HUES6 (cell line): ENCODE results near the gene LMNTD1.

Source experiments
- H3K27ac ChIP-seq: 2 replicates; pipeline ENCODE4 v1.7.0; 2013; ENCODE audit warnings: low read depth, mild to moderate bottlenecking, low read length, inconsistent platforms
- H3K27me3 ChIP-seq: 2 replicates; pipeline ENCODE4 v1.6.1; 2013; ENCODE audit warnings: low read length; ENCODE audit not compliant: control insufficient read depth, insufficient read depth
- H3K36me3 ChIP-seq: 2 replicates; pipeline ENCODE4 v1.6.1; 2013; ENCODE audit warnings: low read length; ENCODE audit not compliant: control insufficient read depth, insufficient read depth
- H3K4me1 ChIP-seq: 2 replicates; pipeline ENCODE4 v1.6.1; 2013; ENCODE audit warnings: low read length; ENCODE audit not compliant: control insufficient read depth, insufficient read depth
- H3K4me3 ChIP-seq: 2 replicates; pipeline ENCODE4 v1.5.1; 2013; ENCODE audit warnings: low read depth, low read length
- H3K9ac ChIP-seq: one replicate; pipeline ENCODE4 v1.6.1; 2013; ENCODE audit warnings: mild to moderate bottlenecking, low read length
- H3K9me3 ChIP-seq: 2 replicates; pipeline ENCODE4 v1.6.1; 2013; ENCODE audit warnings: low read depth, low read length; ENCODE audit not compliant: control insufficient read depth, insufficient read depth

LMNTD1 gene

DNA sequence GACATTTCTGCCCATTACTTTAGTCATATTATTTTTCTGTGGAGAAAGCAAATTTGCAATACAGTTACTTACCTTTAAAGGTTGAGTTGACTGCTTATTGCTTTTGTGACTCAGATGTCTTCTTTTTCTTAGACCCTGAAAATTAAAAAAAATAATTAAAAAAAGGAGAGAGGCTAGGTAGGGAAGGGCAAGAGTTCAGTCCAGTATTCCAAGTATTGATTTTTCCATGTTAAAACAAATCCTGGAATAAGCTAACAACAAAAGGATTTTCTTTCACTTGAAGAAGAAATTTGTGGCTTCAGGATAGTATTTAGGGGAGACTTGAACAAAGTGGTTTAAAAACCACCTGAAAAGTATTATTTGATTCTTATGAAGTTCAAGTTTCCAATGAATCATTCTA is 49.4 kb downstream of the LMNTD1 start:
- no peak overlapping the region for H3K9ac ChIP-seq
- H3K4me3 ChIP-seq = no peak overlapping the region
- no peak overlapping the region for H3K27ac ChIP-seq
- H3K27me3 ChIP-seq = no peaks in the 10 kb centered on the region
- H3K36me3 ChIP-seq = no peaks in the 10 kb centered on the region
- H3K9me3 ChIP-seq = no peaks in the 10 kb centered on the region; the same call in 1 of the 2 replicates
- no peaks in the 10 kb centered on the region for H3K4me1 ChIP-seq

GRCh38 chr12:25502596-25502995 is 50.5 kb downstream of the LMNTD1 start:
- no peak overlapping the region for H3K27ac ChIP-seq
- H3K9ac ChIP-seq = no peak overlapping the region
- peaks cover 3% of the 10 kb centered on the region; the same call in 1 of the 2 replicates for H3K9me3 ChIP-seq

DNA sequence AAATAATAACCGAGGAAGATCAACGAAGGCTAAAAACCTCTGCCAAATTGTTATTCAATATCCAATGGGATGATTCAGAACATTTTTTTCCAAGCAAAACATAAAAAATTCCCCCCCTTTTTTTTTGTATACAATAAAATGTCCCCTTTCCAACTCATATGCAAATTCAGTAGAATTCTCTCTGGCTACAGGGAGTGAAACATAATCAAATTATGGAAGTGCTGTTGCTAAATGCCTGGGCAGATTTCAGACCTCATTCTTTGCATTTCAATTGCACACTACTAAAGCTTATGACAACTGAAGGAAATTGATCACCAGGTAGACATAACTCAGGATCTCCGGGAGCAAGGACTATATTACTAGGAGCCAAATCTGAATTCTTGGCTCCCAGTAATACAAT is 51.0 kb downstream of the LMNTD1 start:
- H3K36me3 ChIP-seq = no peaks in the 10 kb centered on the region
- H3K4me1 ChIP-seq = no peaks in the 10 kb centered on the region
- H3K9ac ChIP-seq = no peak overlapping the region
- H3K4me3 ChIP-seq = no peak overlapping the region
- peaks cover 3% of the 10 kb centered on the region; the same call in 1 of the 2 replicates for H3K9me3 ChIP-seq
- no peak overlapping the region for H3K27ac ChIP-seq
- no peaks in the 10 kb centered on the region for H3K27me3 ChIP-seq

More at GRCh38 chr12:25502596-25502995, 50.5 kb downstream of the LMNTD1 start:
- H3K4me3 ChIP-seq = no peak overlapping the region
- no peaks in the 10 kb centered on the region for H3K27me3 ChIP-seq
- no peaks in the 10 kb centered on the region for H3K4me1 ChIP-seq
- no peaks in the 10 kb centered on the region for H3K36me3 ChIP-seq

- Histone ChIP-seq H3K4me1 (no peaks in the 10 kb centered on the region), H3K9ac (no peak overlapping the region), H3K27me3 (no peaks in the 10 kb centered on the region), H3K9me3 (peaks cover 3% of the 10 kb centered on the region; the same call in 1 of the 2 replicates), H3K36me3 (no peaks in the 10 kb centered on the region), H3K27ac (no peak overlapping the region), H3K4me3 (no peak overlapping the region)
Measured at GRCh38 chr12:25501549-25501948, 51.5 kb downstream of the LMNTD1 start.

DNA sequence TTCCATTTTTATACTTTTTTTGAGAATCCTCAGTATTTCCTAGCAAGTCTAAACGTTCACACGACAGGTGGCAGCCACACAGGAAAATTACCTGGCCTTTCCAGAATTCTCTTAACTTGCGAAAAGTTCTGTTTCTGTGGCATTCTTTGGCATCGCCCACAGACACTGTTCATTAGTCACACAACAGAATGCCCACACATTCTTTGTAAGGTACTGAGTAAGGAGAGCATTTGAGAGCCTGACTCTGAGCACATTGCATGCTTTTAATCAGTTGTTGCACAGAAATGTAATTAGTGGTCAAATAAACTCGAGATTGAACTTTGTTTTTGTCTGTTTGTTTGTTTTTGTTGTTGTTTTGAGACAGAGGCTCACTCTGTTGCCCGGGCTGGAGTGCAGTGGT is 52.4 kb downstream of the LMNTD1 start:
- Histone ChIP-seq H3K36me3 (no peaks in the 10 kb centered on the region), H3K27me3 (no peaks in the 10 kb centered on the region), H3K4me1 (no peaks in the 10 kb centered on the region), H3K27ac (no peak overlapping the region), H3K4me3 (no peak overlapping the region), H3K9me3 (peaks cover 3% of the 10 kb centered on the region; the same call in 1 of the 2 replicates), H3K9ac (no peak overlapping the region)

- Histone ChIP-seq H3K4me3 (no peak overlapping the region), H3K27ac (no peak overlapping the region), H3K9ac (no peak overlapping the region), H3K4me1 (no peaks in the 10 kb centered on the region), H3K36me3 (no peaks in the 10 kb centered on the region), H3K27me3 (peaks cover 4% of the 10 kb centered on the region; the same call in 1 of the 2 replicates), H3K9me3 (peaks cover 3% of the 10 kb centered on the region; the same call in 1 of the 2 replicates)
Measured at GRCh38 chr12:25497021-25497420, 56.1 kb downstream of the LMNTD1 start.

DNA sequence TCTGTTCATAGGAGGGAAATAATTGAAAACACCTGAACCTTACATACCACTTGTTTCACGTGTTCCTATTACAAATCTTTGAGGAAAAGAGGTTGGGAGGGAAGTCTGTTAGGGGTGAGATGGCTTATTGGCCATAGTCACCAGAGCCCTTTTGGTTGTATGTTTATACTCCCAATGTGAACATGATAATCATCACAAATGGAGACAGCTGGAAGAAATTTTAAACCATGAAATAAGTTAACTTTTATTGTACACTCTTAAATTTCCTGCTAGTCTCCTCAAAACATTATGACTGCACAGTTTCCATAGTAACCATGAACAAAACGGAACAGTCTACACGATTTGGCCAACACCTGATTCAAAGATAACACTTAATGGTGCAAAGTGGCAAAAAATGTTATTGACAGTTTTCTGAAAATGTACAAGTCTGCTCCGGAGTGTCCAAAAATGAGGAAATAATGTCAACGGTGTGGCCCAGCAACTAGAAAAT is 56.9 kb downstream of the LMNTD1 start:
- H3K36me3 ChIP-seq = no peaks in the 10 kb centered on the region
- no peaks in the 10 kb centered on the region for H3K4me1 ChIP-seq
- peaks cover 4% of the 10 kb centered on the region; the same call in 1 of the 2 replicates for H3K27me3 ChIP-seq
- H3K9ac ChIP-seq = no peak overlapping the region
- no peak overlapping the region for H3K27ac ChIP-seq
- peaks cover 10% of the 10 kb centered on the region for H3K9me3 ChIP-seq
- no peak overlapping the region for H3K4me3 ChIP-seq

- Histone ChIP-seq H3K9ac (no peak overlapping the region), H3K27ac (no peak overlapping the region), H3K27me3 (peaks cover 4% of the 10 kb centered on the region; the same call in 1 of the 2 replicates), H3K36me3 (no peaks in the 10 kb centered on the region), H3K4me1 (no peaks in the 10 kb centered on the region), H3K9me3 (peaks cover 10% of the 10 kb centered on the region), H3K4me3 (no peak overlapping the region)
Measured at GRCh38 chr12:25495331-25496097, 57.6 kb downstream of the LMNTD1 start.

DNA sequence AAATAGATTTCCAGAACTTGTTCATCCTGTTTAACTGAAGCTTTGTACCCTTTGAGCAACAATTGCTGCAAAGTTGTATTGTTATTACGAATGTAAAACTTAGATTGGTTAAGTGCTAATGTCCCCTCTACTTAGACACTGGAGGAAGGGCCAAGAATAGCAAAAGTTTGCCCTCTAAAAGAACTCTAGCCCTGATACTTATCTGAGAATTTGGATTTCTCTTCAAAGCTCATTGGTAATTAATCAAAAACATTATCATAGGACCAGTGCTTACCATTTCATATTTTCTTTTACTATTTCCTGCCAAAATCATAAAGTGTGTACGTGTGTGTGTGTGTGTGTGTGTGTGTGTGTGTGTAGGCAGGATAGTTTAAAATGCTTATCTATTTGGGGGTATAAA is 58.2 kb downstream of the LMNTD1 start:
- Histone ChIP-seq H3K4me3 (no peak overlapping the region), H3K9me3 (peaks cover 10% of the 10 kb centered on the region), H3K27ac (no peak overlapping the region), H3K9ac (no peak overlapping the region), H3K27me3 (peaks cover 4% of the 10 kb centered on the region; the same call in 1 of the 2 replicates), H3K36me3 (no peaks in the 10 kb centered on the region), H3K4me1 (no peaks in the 10 kb centered on the region)

- H3K4me3 ChIP-seq = no peak overlapping the region
- no peaks in the 10 kb centered on the region for H3K36me3 ChIP-seq
- H3K9me3 ChIP-seq = peaks cover 10% of the 10 kb centered on the region
- H3K9ac ChIP-seq = no peak overlapping the region
- peaks cover 4% of the 10 kb centered on the region; the same call in 1 of the 2 replicates for H3K27me3 ChIP-seq
- H3K27ac ChIP-seq = no peak overlapping the region
- H3K4me1 ChIP-seq = no peaks in the 10 kb centered on the region
Measured at GRCh38 chr12:25493682-25494081, 59.4 kb downstream of the LMNTD1 start.
